Hematopoietic multipotent progenitor cell treated with erythropoietin and hydrocortisone succinate and interleukin-3 and kit ligand, for 15 days (in vitro differentiated cells): ENCODE data around the gene CLCN7.
"Not testable (repeated sequence)": the region's sequence is repeated elsewhere in the genome, so short reads cannot be mapped to it uniquely, and the experiment has no call there.

Experiments
- DNase-seq: peaks from one replicate; pipeline ENCODE4 v3.0.0-alpha.2; 2015; ENCODE audit warnings: low spot score

Gene CLCN7

DNA sequence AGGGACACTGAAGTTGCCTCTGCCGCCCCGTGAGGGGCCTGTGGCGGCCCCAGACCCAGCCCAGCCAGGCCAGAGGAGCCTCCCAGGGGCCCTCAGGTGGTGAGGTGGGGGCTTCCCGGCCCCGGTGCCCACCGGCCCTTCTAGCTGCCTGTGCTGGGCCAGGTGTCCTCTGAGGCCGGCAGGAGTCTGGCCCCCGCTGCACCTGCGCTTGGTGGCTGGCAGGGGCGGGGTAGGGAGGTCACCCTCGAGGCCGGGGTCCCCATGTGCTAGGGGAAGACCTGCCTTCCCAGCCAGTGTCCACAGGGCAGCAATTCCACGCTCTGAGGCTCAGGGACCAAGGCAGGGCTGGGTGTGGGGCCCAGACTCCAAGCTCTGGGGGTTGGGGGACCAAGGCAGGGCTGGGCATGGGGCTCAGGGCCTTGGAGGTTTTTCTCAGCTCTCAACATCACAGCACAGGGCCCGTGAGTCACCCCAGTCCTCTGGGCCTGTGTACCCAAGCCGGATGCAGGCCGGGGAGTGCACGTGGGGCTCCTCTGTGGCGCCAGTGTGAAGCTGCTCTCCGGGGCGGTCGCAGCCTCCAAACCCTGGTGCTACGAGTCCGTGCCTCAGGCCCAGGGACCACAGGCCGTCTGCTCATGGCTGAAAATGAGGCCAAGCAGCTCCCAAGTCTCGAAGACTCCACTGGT, 29.2 kb downstream of the CLCN7 start:
- no peak for DNase-seq

DNA sequence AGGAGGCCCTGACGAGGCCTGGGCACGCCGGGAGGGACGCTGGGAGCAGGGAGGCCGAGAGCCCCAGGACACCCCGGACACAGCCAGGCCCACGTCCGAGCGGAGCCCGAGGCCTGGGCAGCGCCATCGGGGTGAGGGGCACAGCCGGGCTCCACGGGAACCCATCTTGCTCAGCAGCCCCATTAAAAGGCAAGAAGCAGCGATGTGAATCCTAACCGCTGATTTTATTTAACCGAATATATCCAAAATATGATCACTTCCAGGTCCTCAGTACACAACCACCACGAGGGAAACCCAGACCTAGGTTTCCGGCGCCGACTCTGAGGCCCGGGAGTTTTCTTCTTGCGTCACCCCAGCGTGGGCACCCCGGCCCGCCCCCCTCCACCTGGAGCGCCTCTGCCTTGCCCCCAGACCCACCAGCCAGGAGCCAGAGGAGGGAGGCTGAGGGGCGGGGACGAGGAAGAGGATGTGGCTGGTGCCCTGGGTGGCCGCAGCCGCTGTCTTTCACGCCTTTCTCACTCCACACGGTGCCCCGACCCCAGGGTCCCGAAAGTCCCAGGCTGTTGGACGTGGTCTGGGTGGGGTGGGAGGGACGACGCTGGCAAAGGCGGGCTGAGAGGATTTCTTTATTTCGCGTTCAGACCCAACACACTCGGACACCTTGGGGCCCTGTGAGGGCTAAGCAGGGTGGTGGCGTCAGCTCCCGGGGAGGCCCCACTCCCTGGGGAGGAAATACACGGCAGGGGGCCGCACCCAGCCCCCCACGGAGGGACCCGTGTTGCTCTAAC, 29.9 kb downstream of the CLCN7 start:
- DNase-seq = no peak

- DNase-seq = no peak
Measured at GRCh38 chr16:1443980-1444729, 30.7 kb downstream of the CLCN7 start, which contains the start of gene CCDC154. Gene CCDC154, minus strand, starts transcription at chr16:1444556. Its CDS starts 234 bp downstream, at chr16:1444322.

DNA sequence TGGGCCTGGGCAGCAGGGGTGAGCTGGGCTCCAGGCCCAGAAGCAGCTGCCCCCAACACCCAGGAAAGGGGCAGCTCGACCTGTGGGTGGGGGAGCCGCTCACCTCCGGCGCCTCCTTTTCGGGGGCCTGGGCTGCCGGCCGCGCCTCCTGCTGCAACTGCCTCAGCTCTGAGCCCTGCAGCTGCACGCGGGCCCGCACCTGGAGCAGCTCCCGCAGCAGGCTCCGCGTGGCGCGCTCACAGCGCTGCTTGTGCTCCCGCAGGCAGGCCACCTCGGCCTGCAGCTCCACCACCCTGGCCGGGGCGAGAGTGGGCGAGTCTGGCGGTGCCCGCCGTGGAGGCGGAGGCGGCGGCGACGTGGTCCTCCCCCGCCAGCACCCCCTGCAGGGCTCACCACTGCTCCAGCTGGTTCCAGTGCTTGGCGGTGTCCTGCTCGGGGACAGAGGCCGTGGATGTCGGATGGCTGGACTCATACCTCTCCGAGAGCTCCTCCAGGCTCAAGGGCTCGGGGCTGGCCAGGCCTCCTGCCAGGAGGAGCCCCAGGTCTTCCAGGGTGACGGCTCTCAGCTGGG, 31.3 kb downstream of the CLCN7 start:
- DNase-seq = no peak

DNA sequence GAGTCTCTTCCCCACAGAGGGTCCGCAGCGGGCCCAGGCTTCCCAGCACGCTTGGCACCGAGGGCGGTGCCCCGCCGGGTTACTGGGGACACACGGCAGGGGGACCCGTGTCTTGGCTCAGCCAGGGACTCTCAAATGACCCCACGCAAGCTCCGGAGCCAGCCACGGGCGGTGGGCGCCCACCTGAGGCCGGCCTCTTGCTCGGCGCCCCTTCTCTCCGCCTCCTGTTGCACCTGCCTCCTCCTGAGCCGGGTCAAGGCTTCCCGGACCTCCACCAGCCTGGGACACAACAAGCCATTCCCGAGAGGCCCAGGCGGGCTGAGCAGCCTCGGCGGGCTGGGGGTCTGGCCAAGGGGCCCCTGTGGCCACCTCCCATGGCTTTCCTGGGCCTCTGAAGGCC, 32.1 kb downstream of the CLCN7 start:
- no peak for DNase-seq

- DNase-seq = no peak
Measured at GRCh38 chr16:1441391-1441829, 33.4 kb downstream of the CLCN7 start.

- DNase-seq = not testable (repeated sequence)
Measured at GRCh38 chr16:1439699-1440074, 35.1 kb downstream of the CLCN7 start.

DNA sequence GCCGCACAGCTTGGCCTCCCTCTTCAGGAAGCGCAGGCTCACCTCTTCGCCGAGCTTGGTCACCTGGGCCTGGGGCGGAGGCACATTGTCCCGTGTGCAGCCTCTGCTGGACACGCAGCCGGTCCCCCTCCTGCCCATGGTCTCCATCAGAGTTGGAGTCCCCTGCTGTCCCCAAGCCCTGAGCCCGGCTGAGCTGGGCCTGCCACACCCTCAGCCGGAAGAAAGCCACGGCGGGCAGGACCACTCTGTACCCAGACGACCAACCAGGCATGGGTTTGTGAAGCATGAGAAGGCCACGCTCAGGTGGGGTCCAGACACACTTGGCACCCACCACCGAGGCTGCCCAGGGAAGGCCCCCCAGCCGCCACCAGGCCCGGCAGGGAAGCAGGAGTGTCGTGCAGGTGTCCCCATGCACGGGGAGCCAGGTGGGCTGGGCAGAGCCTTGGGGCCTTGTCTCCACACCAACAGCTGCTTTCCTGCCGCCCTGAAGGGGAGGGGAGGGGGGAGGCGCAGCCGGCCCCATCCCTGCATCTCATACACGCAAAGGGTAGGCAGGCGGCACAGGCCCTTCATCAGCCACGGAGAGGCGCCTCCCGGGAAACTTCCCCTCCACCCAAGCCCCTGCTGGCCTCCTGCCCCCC, 35.6 kb downstream of the CLCN7 start:
- DNase-seq = no peak

GRCh38 chr16:1438229-1439057, 36.4 kb downstream of the CLCN7 start:
- DNase-seq = no peak

DNA sequence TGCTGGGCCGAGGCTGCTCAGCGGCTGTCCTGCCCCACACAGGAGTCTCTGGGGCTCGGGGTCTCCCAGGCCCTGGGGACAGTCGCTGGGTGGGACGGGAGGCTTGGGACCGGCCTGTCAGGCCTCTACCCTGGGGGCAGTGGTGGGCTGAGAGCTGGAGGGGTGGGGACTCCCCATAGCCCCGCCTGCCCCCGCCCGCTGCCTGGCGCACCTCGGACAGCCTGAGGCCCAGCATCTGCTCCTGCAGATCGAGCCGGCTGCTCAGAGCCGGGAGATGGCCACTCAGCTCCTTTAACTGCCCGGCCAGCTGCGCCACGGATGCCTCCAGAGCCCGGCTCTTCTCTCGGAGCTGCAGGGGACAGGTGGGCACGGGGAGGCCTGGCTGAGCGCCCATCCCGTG, 37.2 kb downstream of the CLCN7 start:
- DNase-seq = no peak

DNA sequence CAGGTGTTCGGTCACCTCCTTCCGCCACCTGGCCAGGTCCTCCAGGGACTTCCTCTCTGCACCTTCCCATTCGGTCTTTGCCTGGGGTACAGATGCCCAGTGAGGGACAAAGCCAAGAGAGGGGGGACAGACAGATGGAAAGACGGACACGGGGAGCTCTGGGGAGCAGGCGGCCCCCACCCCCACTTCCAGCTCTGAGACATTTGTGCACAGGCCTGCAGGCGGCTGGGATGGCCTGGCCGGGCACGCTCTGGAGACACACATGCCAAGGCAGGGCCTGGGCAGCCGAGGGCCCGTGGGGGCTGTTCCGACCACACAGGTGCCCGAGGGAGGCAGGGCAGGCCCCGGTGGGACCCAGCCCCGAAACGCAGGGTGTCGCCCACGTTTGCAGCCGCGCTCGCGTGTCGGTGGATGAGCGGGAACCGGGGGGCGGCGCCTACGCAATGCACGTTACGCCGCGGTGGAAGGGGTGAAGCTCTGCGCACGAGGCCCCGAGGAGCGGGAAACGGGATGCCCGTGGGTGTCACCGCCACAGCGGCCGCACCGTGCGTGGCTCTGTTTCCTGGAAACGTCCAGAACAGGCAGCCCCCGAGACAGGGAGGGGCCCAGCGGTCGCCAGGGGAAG, 38.0 kb downstream of the CLCN7 start:
- no peak for DNase-seq

- no peak for DNase-seq
Measured at GRCh38 chr16:1435921-1436697, 38.7 kb downstream of the CLCN7 start.

GRCh38 chr16:1434644-1435592, 39.9 kb downstream of the CLCN7 start:
- no peak for DNase-seq

GRCh38 chr16:1433756-1434155, 41.1 kb downstream of the CLCN7 start:
- no peak for DNase-seq

DNA sequence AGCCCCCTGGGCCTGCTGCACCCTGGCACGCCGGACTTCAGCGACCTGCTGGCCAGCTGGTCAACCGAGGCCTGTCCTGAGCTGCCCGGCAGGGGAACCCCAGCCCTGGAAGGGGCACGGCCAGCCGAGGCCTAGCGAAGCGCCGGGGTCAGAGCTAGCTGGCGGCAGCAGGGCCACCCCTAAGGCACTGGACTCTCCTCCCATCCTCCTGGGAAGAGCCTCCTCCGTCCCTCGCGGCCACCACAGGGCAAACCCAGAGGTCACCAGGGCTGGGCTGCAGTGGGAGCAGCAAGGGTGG, 41.6 kb downstream of the CLCN7 start:
- DNase-seq = no peak

GRCh38 chr16:1432388-1433262, 42.2 kb downstream of the CLCN7 start:
- DNase-seq = no peak

- DNase-seq = no peak
Measured at GRCh38 chr16:1431497-1432270, 43.1 kb downstream of the CLCN7 start.
